A673 (cell line): ENCODE measurements around the gene ABCA9.

Experiments used
- CTCF ChIP-seq: fragments of 300-800, 200-600 bp; sonication (generic); conservative IDR thresholded peaks from 2 replicates; pipeline ENCODE4 v1.5.1; 2017; ENCODE audit warnings: low read depth, mild to moderate bottlenecking, antibody characterized with exemption, low read length, moderate library complexity, mixed read lengths
- EZH2 ChIP-seq: fragments of 200-600 bp; sonication (generic); IDR thresholded peaks from 2 replicates; pipeline ENCODE4 v1.6.1; 2017; ENCODE audit warnings: borderline replicate concordance, low read depth, mild to moderate bottlenecking, mixed read lengths, antibody characterized with exemption, low read length; ENCODE audit not compliant: poor library complexity, severe bottlenecking

GRCh38 chr17:69047368-69048263 lies 13.1 kb downstream of the ABCA9 start:
- no peak for TF ChIP-seq EZH2
- no peak for TF ChIP-seq CTCF
